ENCODE data around the gene PPM1D. TPM values are rescaled to one million over a fixed set of nuclear protein-coding genes. Genes with fewer than 3 reads are reported as not detected.

PPM1D gene
- total RNA-seq, 1 experiment from 2014 or later, result 14.3 TPM

DNA sequence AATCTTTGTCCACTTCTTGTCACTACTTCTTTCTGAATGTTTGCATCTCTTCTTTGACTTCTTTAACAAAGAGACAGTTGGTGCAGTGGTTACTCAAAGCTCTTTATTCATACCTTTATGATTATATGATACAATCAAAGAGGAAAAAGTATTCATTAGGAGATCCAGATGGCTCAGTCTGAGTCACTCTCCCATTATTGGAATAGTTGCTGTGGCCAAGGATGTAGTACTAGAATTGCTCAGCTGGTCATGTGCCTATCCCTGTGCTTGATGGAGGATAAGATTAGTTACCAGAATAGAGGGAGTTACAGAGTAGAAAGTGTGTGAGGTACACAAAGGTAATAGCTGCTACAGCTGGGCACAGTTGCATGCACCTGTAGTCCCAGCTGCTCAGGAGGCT, 96.0 kb downstream of the PPM1D start:
- no peak overlapping the region for H3K4me3 Mint-ChIP-seq (ENCODE audit: unreplicated experiment)
- H3K27ac Mint-ChIP-seq (ENCODE audit: low read depth, unreplicated experiment), result no peak overlapping the region
- H3K9me3 Mint-ChIP-seq (ENCODE audit: unreplicated experiment), result no peaks in the 10 kb centered on the region
- H3K4me1 Mint-ChIP-seq (ENCODE audit: insufficient read depth, unreplicated experiment), result no peaks in the 10 kb centered on the region
- ChIA-PET POLR2A (interaction anchor here (0.6 kb wide), 1 partner anchor 123 kb away, joined by 3 read pairs; no protein-coding TSS in a partner anchor), CTCF (interaction anchor here (0.6 to 2.1 kb wide), 2 partner anchors 25 to 690 kb away, joined by 3 to 6 read pairs; no protein-coding TSS in a partner anchor)
- DNase-seq (ENCODE audit: unreplicated experiment), result no peak
- intact Hi-C loops (cut with micrococcal nuclease), result no loop called here
- no peaks in the 10 kb centered on the region for H3K27me3 Mint-ChIP-seq (ENCODE audit: insufficient read depth, unreplicated experiment)
- no TSS peak for BruUV-seq (replicated peaks)
- TF ChIP-seq, protein P1, sequence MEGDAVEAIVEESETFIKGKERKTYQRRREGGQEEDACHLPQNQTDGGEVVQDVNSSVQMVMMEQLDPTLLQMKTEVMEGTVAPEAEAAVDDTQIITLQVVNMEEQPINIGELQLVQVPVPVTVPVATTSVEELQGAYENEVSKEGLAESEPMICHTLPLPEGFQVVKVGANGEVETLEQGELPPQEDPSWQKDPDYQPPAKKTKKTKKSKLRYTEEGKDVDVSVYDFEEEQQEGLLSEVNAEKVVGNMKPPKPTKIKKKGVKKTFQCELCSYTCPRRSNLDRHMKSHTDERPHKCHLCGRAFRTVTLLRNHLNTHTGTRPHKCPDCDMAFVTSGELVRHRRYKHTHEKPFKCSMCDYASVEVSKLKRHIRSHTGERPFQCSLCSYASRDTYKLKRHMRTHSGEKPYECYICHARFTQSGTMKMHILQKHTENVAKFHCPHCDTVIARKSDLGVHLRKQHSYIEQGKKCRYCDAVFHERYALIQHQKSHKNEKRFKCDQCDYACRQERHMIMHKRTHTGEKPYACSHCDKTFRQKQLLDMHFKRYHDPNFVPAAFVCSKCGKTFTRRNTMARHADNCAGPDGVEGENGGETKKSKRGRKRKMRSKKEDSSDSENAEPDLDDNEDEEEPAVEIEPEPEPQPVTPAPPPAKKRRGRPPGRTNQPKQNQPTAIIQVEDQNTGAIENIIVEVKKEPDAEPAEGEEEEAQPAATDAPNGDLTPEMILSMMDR (IDR thresholded peaks at IDR 0.05; ENCODE audit: unreplicated experiment), result no peak
- H3K36me3 Mint-ChIP-seq (ENCODE audit: insufficient read depth, unreplicated experiment), result peaks cover 58% of the 10 kb centered on the region

GRCh38 chr17:60699090-60699489, 99.1 kb downstream of the PPM1D start:
- Mint-ChIP-seq H3K27ac (ENCODE audit: low read depth, unreplicated experiment) (no peak overlapping the region), H3K36me3 (ENCODE audit: insufficient read depth, unreplicated experiment) (peaks cover 43% of the 10 kb centered on the region), H3K9me3 (ENCODE audit: unreplicated experiment) (no peaks in the 10 kb centered on the region), H3K4me3 (ENCODE audit: unreplicated experiment) (no peak overlapping the region), H3K4me1 (ENCODE audit: insufficient read depth, unreplicated experiment) (no peaks in the 10 kb centered on the region), H3K27me3 (ENCODE audit: insufficient read depth, unreplicated experiment) (no peaks in the 10 kb centered on the region)
- CTCF ChIA-PET, result no interaction called here
- POLR2A ChIA-PET, result no interaction called here
- intact Hi-C loops (cut with micrococcal nuclease), result no loop called here
- no TSS peak for BruUV-seq (replicated peaks)
- DNase-seq (ENCODE audit: unreplicated experiment), result no peak
- TF ChIP-seq, protein P1 (IDR thresholded peaks at IDR 0.05; ENCODE audit: unreplicated experiment), result no peak

GRCh38 chr17:60704170-60704569, 104.2 kb downstream of the PPM1D start:
- peak overlapping the region; percentile 75 for H3K27ac Mint-ChIP-seq (ENCODE audit: low read depth, unreplicated experiment)
- no peak for DNase-seq (ENCODE audit: unreplicated experiment)
- CTCF ChIA-PET, result interaction anchor here (0.6 kb wide), 1 partner anchor 312 kb away, joined by 3 read pairs; no protein-coding TSS in a partner anchor
- BruUV-seq (replicated peaks), result no TSS peak
- no peaks in the 10 kb centered on the region for H3K9me3 Mint-ChIP-seq (ENCODE audit: unreplicated experiment)
- POLR2A ChIA-PET, result no interaction called here
- intact Hi-C loops (cut with micrococcal nuclease), result no loop called here
- no peaks in the 10 kb centered on the region for H3K4me1 Mint-ChIP-seq (ENCODE audit: insufficient read depth, unreplicated experiment)
- no peak overlapping the region for H3K4me3 Mint-ChIP-seq (ENCODE audit: unreplicated experiment)
- H3K36me3 Mint-ChIP-seq (ENCODE audit: insufficient read depth, unreplicated experiment), result peaks cover 22% of the 10 kb centered on the region
- TF ChIP-seq, protein P1 (IDR thresholded peaks at IDR 0.05; ENCODE audit: unreplicated experiment), result no peak
- no peaks in the 10 kb centered on the region for H3K27me3 Mint-ChIP-seq (ENCODE audit: insufficient read depth, unreplicated experiment)

GRCh38 chr17:60712675-60713074, 112.7 kb downstream of the PPM1D start:
- no peaks in the 10 kb centered on the region for H3K9me3 Mint-ChIP-seq (ENCODE audit: unreplicated experiment)
- ChIA-PET POLR2A (no interaction called here), CTCF (interaction anchor here (0.7 to 1.4 kb wide), 3 partner anchors 8 to 33 kb away, joined by 3 to 4 read pairs (median 3); no protein-coding TSS in a partner anchor)

More at GRCh38 chr17:60712675-60713074, 112.7 kb downstream of the PPM1D start:
- Mint-ChIP-seq H3K27me3 (ENCODE audit: insufficient read depth, unreplicated experiment) (no peaks in the 10 kb centered on the region), H3K4me1 (ENCODE audit: insufficient read depth, unreplicated experiment) (no peaks in the 10 kb centered on the region), H3K36me3 (ENCODE audit: insufficient read depth, unreplicated experiment) (peaks cover 14% of the 10 kb centered on the region), H3K27ac (ENCODE audit: low read depth, unreplicated experiment) (no peak overlapping the region), H3K4me3 (ENCODE audit: unreplicated experiment) (no peak overlapping the region)
- DNase-seq (ENCODE audit: unreplicated experiment), result no peak
- intact Hi-C loops (cut with micrococcal nuclease), result no loop called here
- BruUV-seq (replicated peaks), result no TSS peak
- TF ChIP-seq, protein P1 (IDR thresholded peaks at IDR 0.05; ENCODE audit: unreplicated experiment), result no peak
